SK-N-SH (cell line): ENCODE measurements around the gene CASP14. TPM values are rescaled to one million over a fixed set of nuclear protein-coding genes. Genes with fewer than 3 reads are reported as not detected.
A peak's percentile ranks its signal among the peaks of the same experiment; 100 is the strongest.

Experiments
- CTCF ChIA-PET: fragments of 300-600, 350-600 bp; formaldehyde crosslinking; extraction: SDS; loops from one replicate; lab custom pipeline; 2021; lab: Yijun Ruan, JAX
- POLR2A ChIA-PET: fragments of 350-600 bp; sonication (Branson Sonifier 250); formaldehyde crosslinking; extraction: SDS; loops from one replicate; lab custom pipeline; 2020; ENCODE audit warnings: antibody characterized with exemption, inconsistent platforms; lab: Yijun Ruan, JAX
- DNase-seq: peaks from one replicate; pipeline ENCODE4 v3.0.0; 2012
- H2AFZ ChIP-seq: fragments of 200-600 bp; sonication (generic); 2 replicates; pipeline ENCODE4 v1.8.1; 2016; ENCODE audit warnings: antibody characterized with exemption, mild to moderate bottlenecking, low read depth
- H3F3A ChIP-seq: fragments of 200-600 bp; sonication (generic); replicated peaks from 2 replicates; pipeline ENCODE3; 2016; ENCODE audit warnings: antibody characterized with exemption, mild to moderate bottlenecking; ENCODE audit not compliant: insufficient read depth
- H3K27ac ChIP-seq, 2 experiments: fragments of 200-500 bp in 1 of 2; fragments of 200-600 bp in 1 of 2; sonication (Bioruptor generic) in 1 of 2; sonication (generic), shearing (Covaris generic) in 1 of 2; 2 replicates each; pipeline versions ENCODE4 v1.5.1 to v1.6.1; 2014 to 2016; ENCODE audit warnings: low read depth in 2 of 2, inconsistent platforms in 1 of 2, low read length in 1 of 2, mild to moderate bottlenecking in 1 of 2, mixed read lengths in 1 of 2
- H3K27me3 ChIP-seq: fragments of 200-600 bp; sonication (generic), shearing (Covaris generic); 2 replicates; pipeline ENCODE4 v1.6.1; 2016; ENCODE audit warnings: mixed run types; ENCODE audit not compliant: insufficient read depth
- H3K36me3 ChIP-seq, 2 experiments: fragments of 200-500 bp in 1 of 2; fragments of 200-600 bp in 1 of 2; sonication (Bioruptor generic) in 1 of 2; sonication (generic) in 1 of 2; replicated peaks in 1 of 2; 2 replicates each; pipeline versions ENCODE3 to v1.5.1; 2014 to 2016; ENCODE audit warnings: low read length in 1 of 2, mild to moderate bottlenecking in 1 of 2; ENCODE audit not compliant: insufficient read depth in 2 of 2, control insufficient read depth in 1 of 2
- H3K4me1 ChIP-seq, 2 experiments: fragments of 200-500 bp in 1 of 2; fragments of 200-600 bp in 1 of 2; sonication (Bioruptor generic) in 1 of 2; sonication (generic), shearing (Covaris generic) in 1 of 2; 2 replicates each; pipeline versions ENCODE4 v1.5.1 to v1.6.1; 2014 to 2016; ENCODE audit warnings: low read depth in 1 of 2, low read length in 1 of 2, mixed run types in 1 of 2; ENCODE audit not compliant: insufficient read depth in 2 of 2, control insufficient read depth in 1 of 2
- H3K4me2 ChIP-seq: fragments of 200-600 bp; sonication (generic), shearing (Covaris generic); 2 replicates; pipeline ENCODE4 v1.6.1; 2017; ENCODE audit warnings: mixed run types
- H3K4me3 ChIP-seq, 2 experiments: fragments of 200-500 bp in 1 of 2; fragments of 200-600 bp in 1 of 2; sonication (Bioruptor generic) in 1 of 2; sonication (generic), shearing (Covaris generic) in 1 of 2; 2 replicates each; pipeline versions ENCODE4 v1.5.1 to v1.8.1; 2014 to 2016; ENCODE audit warnings: low read depth in 2 of 2, inconsistent platforms in 1 of 2, low read length in 1 of 2, mild to moderate bottlenecking in 1 of 2, mixed read lengths in 1 of 2, moderate library complexity in 1 of 2
- H3K79me2 ChIP-seq: fragments of 200-600 bp; sonication (generic); 2 replicates; pipeline ENCODE4 v1.8.1; 2017; ENCODE audit warnings: mild to moderate bottlenecking; ENCODE audit not compliant: insufficient read depth
- H3K9ac ChIP-seq: fragments of 200-600 bp; sonication (generic); 2 replicates; pipeline ENCODE4 v1.6.1; 2017; ENCODE audit warnings: mixed run types
- H3K9me2 ChIP-seq: fragments of 200-600 bp; sonication (generic); 2 replicates; pipeline ENCODE4 v1.6.1; 2017; ENCODE audit warnings: mixed run types
- H3K9me3 ChIP-seq: fragments of 200-600 bp; sonication (generic); 2 replicates; pipeline ENCODE4 v1.6.1; 2017; ENCODE audit warnings: mixed run types, mild to moderate bottlenecking, moderate library complexity
- H4K20me1 ChIP-seq: fragments of 200-600 bp; sonication (generic); 2 replicates; pipeline ENCODE4 v1.6.1; 2017; ENCODE audit warnings: mild to moderate bottlenecking, mixed run types; ENCODE audit not compliant: insufficient read depth
- CHD2 ChIP-seq: fragments of 150-350 bp; IDR thresholded peaks from 2 replicates; pipeline ENCODE4 v1.6.1; 2018; ENCODE audit warnings: low read length; ENCODE audit not compliant: partially characterized antibody
- CTCF ChIP-seq: fragments of 200-600 bp; sonication (generic); IDR thresholded peaks from 2 replicates; pipeline ENCODE4 v1.6.1; 2017; ENCODE audit warnings: antibody characterized with exemption, mild to moderate bottlenecking, moderate library complexity
- ELF1 ChIP-seq: IDR thresholded peaks from 2 replicates; pipeline ENCODE4 v1.4.0; 2012
- EP300 ChIP-seq, 2 experiments: IDR thresholded peaks; 2 replicates each; pipeline versions ENCODE4 v1.4.0 to v1.6.1; 2012; ENCODE audit warnings: borderline replicate concordance in 1 of 2, low read depth in 1 of 2, low read length in 1 of 2
- EZH2phosphoT487 ChIP-seq: fragments of 200-600 bp; sonication (generic); IDR thresholded peaks from 2 replicates; pipeline ENCODE4 v1.6.1; 2017; ENCODE audit warnings: low read depth, mixed run types, mild to moderate bottlenecking, antibody characterized with exemption, moderate library complexity, borderline replicate concordance
- GABPA ChIP-seq: IDR thresholded peaks from 2 replicates; pipeline ENCODE4 v1.4.0; 2012; ENCODE audit warnings: low read depth, mild to moderate bottlenecking
- MEF2A ChIP-seq: IDR thresholded peaks from 2 replicates; pipeline ENCODE4 v1.4.0; 2012; ENCODE audit warnings: low read depth, borderline replicate concordance
- MXI1 ChIP-seq: IDR thresholded peaks from 2 replicates; pipeline ENCODE4 v1.6.1; 2012; ENCODE audit warnings: mild to moderate bottlenecking, low read depth, low read length, improper control_type of control experiment
- POLR2AphosphoS5 ChIP-seq: IDR thresholded peaks from 2 replicates; pipeline ENCODE4 v1.6.1; 2012; ENCODE audit warnings: low read depth, low read length
- RAD21 ChIP-seq: IDR thresholded peaks from 2 replicates; pipeline ENCODE4 v1.6.1; 2012; ENCODE audit warnings: mild to moderate bottlenecking, low read length
- SMC3 ChIP-seq: IDR thresholded peaks from 2 replicates; pipeline ENCODE4 v1.6.1; 2012; ENCODE audit warnings: low read depth, low read length, improper control_type of control experiment
- TCF12 ChIP-seq: IDR thresholded peaks from 2 replicates; pipeline ENCODE4 v1.4.0; 2012
- USF1 ChIP-seq: IDR thresholded peaks from 2 replicates; pipeline ENCODE4 v1.4.0; 2012; ENCODE audit warnings: low read depth, borderline replicate concordance
- USF2 ChIP-seq: fragments of 150-350 bp; IDR thresholded peaks from 2 replicates; pipeline ENCODE4 v1.6.1; 2017; ENCODE audit warnings: antibody characterized with exemption, low read length, low read depth, borderline replicate concordance
- YY1 ChIP-seq: IDR thresholded peaks from 2 replicates; pipeline ENCODE4 v1.4.0; 2012; ENCODE audit warnings: low read depth, mild to moderate bottlenecking
- WGBS: methylation state at CpG from one replicate; pipeline ENCODE4 v1.1.6; 2017; ENCODE audit warnings: low lambda C conversion rate; 5-methylcytosine and 5-hydroxymethylcytosine counted together
- polyA plus RNA-seq, 3 experiments: library from polyadenylated mRNA; depleted of rRNA; stranded (reverse); fragments of >200 nt; gene quantifications; 2 replicates each; pipeline ENCODE4 v1.2.3, GENCODE V29; 2012

The CASP14 gene
- polyA plus RNA-seq, 1 of the 3 experiments (the other 2 are of a cell fraction), result not detected

- no peak overlapping the region for H3K4me3 ChIP-seq
- ChIA-PET CTCF (interaction anchor here (0.6 to 2.5 kb wide), 2 partner anchors 78 to 165 kb away, joined by 3 to 14 read pairs; no protein-coding TSS in a partner anchor), POLR2A (no interaction called here)
- H3K9me2 ChIP-seq, result no peaks in the 10 kb centered on the region
- no peak for DNase-seq
- H3F3A ChIP-seq, result no peaks in the 10 kb centered on the region
- no peak overlapping the region for H3K27ac ChIP-seq
- H3K9me3 ChIP-seq, result no peaks in the 10 kb centered on the region
- no peak overlapping the region for H3K4me2 ChIP-seq
- no peak overlapping the region for H2AFZ ChIP-seq
- TF ChIP-seq USF2 (no peak), CTCF (no peak), POLR2AphosphoS5 (no peak), ELF1 (no peak), GABPA (no peak), YY1 (no peak), USF1 (no peak), CHD2 (no peak), TCF12 (no peak), RAD21 (no peak), EZH2phosphoT487 (no peak), EP300 (IDR thresholded peaks at IDR 0.05; ENCODE audit: borderline replicate concordance in 1 of 2, low read depth in 1 of 2, low read length in 1 of 2) (no peak)
- WGBS, result 36% methylated on average over 3 of the region's 3 CpGs
- H3K36me3 ChIP-seq, result no peaks in the 10 kb centered on the region
- H3K79me2 ChIP-seq, result no peaks in the 10 kb centered on the region
- no peaks in the 10 kb centered on the region for H4K20me1 ChIP-seq
- peaks cover 45% of the 10 kb centered on the region for H3K27me3 ChIP-seq
- H3K9ac ChIP-seq, result no peak overlapping the region
- H3K4me1 ChIP-seq, result no peaks in the 10 kb centered on the region
These were observed 49.8 kb downstream of the CASP14 start for GRCh38 chr19:15099017-15099582.

- Histone ChIP-seq H3F3A (no peaks in the 10 kb centered on the region), H3K36me3 (no peaks in the 10 kb centered on the region), H3K27ac (no peak overlapping the region), H3K9ac (no peak overlapping the region), H2AFZ (no peak overlapping the region), H3K9me2 (no peaks in the 10 kb centered on the region), H4K20me1 (no peaks in the 10 kb centered on the region), H3K79me2 (no peaks in the 10 kb centered on the region), H3K9me3 (no peaks in the 10 kb centered on the region), H3K27me3 (peaks cover 27% of the 10 kb centered on the region; the same call in 1 of the 2 replicates), H3K4me3 (no peak overlapping the region; a peak in 1 of 4 replicates), H3K4me1 (no peaks in the 10 kb centered on the region), H3K4me2 (no peak overlapping the region)
- 26% methylated on average over 3 of the region's 3 CpGs for WGBS
- no peak for TF ChIP-seq MXI1
- no peak for TF ChIP-seq MEF2A
- peak; percentile 31; the same call in 1 of the 2 replicates for TF ChIP-seq SMC3
- TF ChIP-seq TCF12, result no peak
- peak; percentile 63 for TF ChIP-seq RAD21
- peak; percentile 66 for TF ChIP-seq CTCF
- POLR2A ChIA-PET, result no interaction called here
- DNase-seq, result peak; percentile 54
- CTCF ChIA-PET, result interaction anchor here (0.6 to 3.9 kb wide), 23 partner anchors 8 to 457 kb away, joined by 3 to 57 read pairs (median 4); partner anchors contain the start of gene OR1I1
These were observed 52.3 kb downstream of the CASP14 start for GRCh38 chr19:15101479-15102082.
